ENCODE data around the gene NFKBIE.

- TF ChIP-seq CTCF (IDR thresholded peaks at IDR 0.05; ENCODE audit: low read depth, low read length) = no peak
- TF ChIP-seq EZH2phosphoT487 (IDR thresholded peaks at IDR 0.05; ENCODE audit: low read depth) = no peak
Observed at GRCh38 chr6:44277763-44278162, 12.4 kb upstream of the NFKBIE start.
